GM19023 (cell line): Measurements from ENCODE around the gene RBL2.
"Not testable (repeated sequence)": the region's sequence is repeated elsewhere in the genome, so short reads cannot be mapped to it uniquely, and the experiment has no call there.

Experiments used
- ATAC-seq: cut with Tn5 transposase; IDR thresholded peaks from one replicate; pipeline ENCODE4 v1.9.1; 2021; ENCODE audit warnings: mild to moderate bottlenecking, moderate library complexity; ENCODE audit not compliant: unreplicated experiment

Gene RBL2

GRCh38 chr16:53537626-53538025 is 103.4 kb downstream of the RBL2 start:
- no peak for ATAC-seq

- not testable (repeated sequence) for ATAC-seq
These were observed 105.1 kb downstream of the RBL2 start for GRCh38 chr16:53539346-53539745.

GRCh38 chr16:53539759-53540718 is 105.8 kb downstream of the RBL2 start:
- not testable (repeated sequence) for ATAC-seq
